ENCODE results near the gene ACAN.

Gene ACAN

GRCh38 chr15:88899251-88899650 lies 96.0 kb downstream of the ACAN start:
- TF ChIP-seq, protein P1, sequence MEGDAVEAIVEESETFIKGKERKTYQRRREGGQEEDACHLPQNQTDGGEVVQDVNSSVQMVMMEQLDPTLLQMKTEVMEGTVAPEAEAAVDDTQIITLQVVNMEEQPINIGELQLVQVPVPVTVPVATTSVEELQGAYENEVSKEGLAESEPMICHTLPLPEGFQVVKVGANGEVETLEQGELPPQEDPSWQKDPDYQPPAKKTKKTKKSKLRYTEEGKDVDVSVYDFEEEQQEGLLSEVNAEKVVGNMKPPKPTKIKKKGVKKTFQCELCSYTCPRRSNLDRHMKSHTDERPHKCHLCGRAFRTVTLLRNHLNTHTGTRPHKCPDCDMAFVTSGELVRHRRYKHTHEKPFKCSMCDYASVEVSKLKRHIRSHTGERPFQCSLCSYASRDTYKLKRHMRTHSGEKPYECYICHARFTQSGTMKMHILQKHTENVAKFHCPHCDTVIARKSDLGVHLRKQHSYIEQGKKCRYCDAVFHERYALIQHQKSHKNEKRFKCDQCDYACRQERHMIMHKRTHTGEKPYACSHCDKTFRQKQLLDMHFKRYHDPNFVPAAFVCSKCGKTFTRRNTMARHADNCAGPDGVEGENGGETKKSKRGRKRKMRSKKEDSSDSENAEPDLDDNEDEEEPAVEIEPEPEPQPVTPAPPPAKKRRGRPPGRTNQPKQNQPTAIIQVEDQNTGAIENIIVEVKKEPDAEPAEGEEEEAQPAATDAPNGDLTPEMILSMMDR (IDR thresholded peaks at IDR 0.05; ENCODE audit: low read depth, low read length), result no peak
- no peak for DNase-seq (ENCODE audit: low read depth in 2 of 2)

GRCh38 chr15:88900309-88900981 lies 97.2 kb downstream of the ACAN start:
- DNase-seq (ENCODE audit: low read depth in 2 of 2), result peak in 1 of 2 donors; percentile 83
- TF ChIP-seq, protein P1 (IDR thresholded peaks at IDR 0.05; ENCODE audit: low read depth, low read length), result no peak
- H3K4me3 ChIP-seq (replicated peaks in 1 of 2; ENCODE audit: low read depth in 2 of 2, low read length in 2 of 2), result no peak overlapping the region

More at GRCh38 chr15:88899251-88899650, 96.0 kb downstream of the ACAN start:
- H3K4me3 ChIP-seq (replicated peaks in 1 of 2; ENCODE audit: low read depth in 2 of 2, low read length in 2 of 2), result no peak overlapping the region

DNA sequence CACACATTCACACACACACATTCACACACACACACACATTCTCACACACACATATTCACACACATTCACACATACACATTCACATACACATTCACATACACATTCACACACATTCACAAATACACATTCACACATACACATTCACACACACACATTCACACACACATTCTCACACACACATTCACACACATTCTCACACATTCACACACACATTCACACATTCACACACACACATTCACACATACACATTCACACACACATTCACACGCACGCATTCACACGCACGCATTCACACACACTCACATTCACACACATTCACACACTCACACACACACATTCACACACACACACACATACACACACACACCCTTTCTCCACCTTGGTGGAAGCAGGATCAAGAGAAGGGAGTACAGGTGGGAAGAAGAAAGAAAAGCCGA lies 97.8 kb downstream of the ACAN start:
- H3K4me3 ChIP-seq (replicated peaks in 1 of 2; ENCODE audit: low read depth in 2 of 2, low read length in 2 of 2), result no peak overlapping the region
- TF ChIP-seq, protein P1 (IDR thresholded peaks at IDR 0.05; ENCODE audit: low read depth, low read length), result no peak
- DNase-seq (ENCODE audit: low read depth in 2 of 2), result no peak

GRCh38 chr15:88901508-88902220 lies 98.4 kb downstream of the ACAN start:
- DNase-seq (ENCODE audit: low read depth in 2 of 2), result no peak
- H3K4me3 ChIP-seq (replicated peaks in 1 of 2; ENCODE audit: low read depth in 2 of 2, low read length in 2 of 2), result no peak overlapping the region
- TF ChIP-seq, protein P1 (IDR thresholded peaks at IDR 0.05; ENCODE audit: low read depth, low read length), result no peak

- TF ChIP-seq, protein P1 (IDR thresholded peaks at IDR 0.05; ENCODE audit: low read depth, low read length), result no peak
- DNase-seq (ENCODE audit: low read depth in 2 of 2), result no peak
- H3K4me3 ChIP-seq (replicated peaks in 1 of 2; ENCODE audit: low read depth in 2 of 2, low read length in 2 of 2), result no peak overlapping the region
These were observed 99.1 kb downstream of the ACAN start for GRCh38 chr15:88902221-88902835.

- DNase-seq (ENCODE audit: low read depth in 2 of 2), result no peak
- H3K4me3 ChIP-seq (replicated peaks in 1 of 2; ENCODE audit: low read depth in 2 of 2, low read length in 2 of 2), result no peak overlapping the region
- TF ChIP-seq, protein P1 (IDR thresholded peaks at IDR 0.05; ENCODE audit: low read depth, low read length), result no peak
These were observed 99.6 kb downstream of the ACAN start for GRCh38 chr15:88902846-88903245.
